GM18498 (cell line): Measurements from ENCODE around the gene ARL16.

ENCODE experiments used
- ATAC-seq: cut with Tn5 transposase; IDR thresholded peaks from one replicate; pipeline ENCODE4 v1.9.1; 2021; ENCODE audit warnings: mild to moderate bottlenecking, moderate library complexity; ENCODE audit not compliant: unreplicated experiment

The ARL16 gene

GRCh38 chr17:81673561-81674258, 9.9 kb downstream of the ARL16 start:
- no peak for ATAC-seq

GRCh38 chr17:81672954-81673353, 10.6 kb downstream of the ARL16 start:
- ATAC-seq, result no peak

GRCh38 chr17:81672504-81672903, 11.1 kb downstream of the ARL16 start:
- ATAC-seq, result no peak

GRCh38 chr17:81667754-81668153, 15.8 kb downstream of the ARL16 start:
- ATAC-seq, result no peak

GRCh38 chr17:81666342-81667191, 17.0 kb downstream of the ARL16 start, which contains the start of the genes CCDC137 and OXLD1:
Gene CCDC137, plus strand, starts transcription at chr17:81666737. Its CDS starts 30 bp downstream, at chr17:81666767.
Gene OXLD1, minus strand, starts transcription at chr17:81666605. Its CDS starts 28 bp downstream, at chr17:81666577.
- ATAC-seq, result peak; percentile 94

- ATAC-seq, result no peak
Observed at GRCh38 chr17:81666092-81666341, 17.6 kb downstream of the ARL16 start.

- ATAC-seq, result peak; percentile 18
Observed at GRCh38 chr17:81665205-81666091, 18.1 kb downstream of the ARL16 start.

- ATAC-seq, result no peak
Observed at GRCh38 chr17:81664051-81664470, 19.5 kb downstream of the ARL16 start.

GRCh38 chr17:81662002-81662401, 21.6 kb downstream of the ARL16 start:
- no peak for ATAC-seq

GRCh38 chr17:81660441-81660840, 23.2 kb downstream of the ARL16 start:
- no peak for ATAC-seq

- ATAC-seq, result no peak
Observed at GRCh38 chr17:81659038-81659437, 24.6 kb downstream of the ARL16 start.

- no peak for ATAC-seq
Observed at GRCh38 chr17:81656835-81657234, 26.8 kb downstream of the ARL16 start.

- ATAC-seq, result no peak
Observed at GRCh38 chr17:81656118-81656743, 27.4 kb downstream of the ARL16 start, which contains the start of gene PDE6G. Gene PDE6G, minus strand, starts transcription at chr17:81656542. Its CDS starts 3,237 bp downstream, at chr17:81653305.

- no peak for ATAC-seq
Observed at GRCh38 chr17:81655378-81656117, 28.0 kb downstream of the ARL16 start.

GRCh38 chr17:81652906-81653771, 30.5 kb downstream of the ARL16 start:
- ATAC-seq, result no peak

GRCh38 chr17:81651692-81652091, 31.9 kb downstream of the ARL16 start:
- no peak for ATAC-seq

GRCh38 chr17:81650951-81651350, 32.6 kb downstream of the ARL16 start:
- no peak for ATAC-seq

GRCh38 chr17:81648707-81649085, 34.9 kb downstream of the ARL16 start:
- no peak for ATAC-seq
